ENCODE data around the gene SCD.
"Not testable (repeated sequence)": the region's sequence is repeated elsewhere in the genome, so short reads cannot be mapped to it uniquely, and the experiment has no call there.

Gene SCD

DNA sequence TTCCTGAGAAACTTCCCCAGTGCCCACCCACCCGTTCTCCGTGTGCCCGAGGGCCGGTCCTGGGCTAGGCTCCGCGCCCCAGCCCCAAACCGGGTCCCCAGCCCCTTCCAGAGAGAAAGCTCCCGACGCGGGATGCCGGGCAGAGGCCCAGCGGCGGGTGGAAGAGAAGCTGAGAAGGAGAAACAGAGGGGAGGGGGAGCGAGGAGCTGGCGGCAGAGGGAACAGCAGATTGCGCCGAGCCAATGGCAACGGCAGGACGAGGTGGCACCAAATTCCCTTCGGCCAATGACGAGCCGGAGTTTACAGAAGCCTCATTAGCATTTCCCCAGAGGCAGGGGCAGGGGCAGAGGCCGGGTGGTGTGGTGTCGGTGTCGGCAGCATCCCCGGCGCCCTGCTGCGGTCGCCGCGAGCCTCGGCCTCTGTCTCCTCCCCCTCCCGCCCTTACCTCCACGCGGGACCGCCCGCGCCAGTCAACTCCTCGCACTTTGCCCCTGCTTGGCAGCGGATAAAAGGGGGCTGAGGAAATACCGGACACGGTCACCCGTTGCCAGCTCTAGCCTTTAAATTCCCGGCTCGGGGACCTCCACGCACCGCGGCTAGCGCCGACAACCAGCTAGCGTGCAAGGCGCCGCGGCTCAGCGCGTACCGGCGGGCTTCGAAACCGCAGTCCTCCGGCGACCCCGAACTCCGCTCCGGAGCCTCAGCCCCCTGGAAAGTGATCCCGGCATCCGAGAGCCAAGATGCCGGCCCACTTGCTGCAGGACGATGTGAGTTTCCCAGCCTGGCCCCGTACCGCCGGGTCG lies at the start of gene SCD:
SCD (plus strand) TSS at position 469 of the 803 bp plus-strand sequence; CDS start at position 741, 272 bp downstream.
- peaks cover 46% of the 10 kb centered on the region for H3K4me1 Mint-ChIP-seq (ENCODE audit: low read depth)
- H3K36me3 Mint-ChIP-seq (ENCODE audit: low read depth), result peaks cover 49% of the 10 kb centered on the region
- peak within 1 kb of the TSS; percentile 98 for H3K27ac Mint-ChIP-seq
- peak within 1 kb of the TSS; percentile 98 for H3K4me3 Mint-ChIP-seq
- no peaks in the 10 kb centered on the region for H3K9me3 Mint-ChIP-seq
- H3K27me3 Mint-ChIP-seq, result no peaks in the 10 kb centered on the region

DNA sequence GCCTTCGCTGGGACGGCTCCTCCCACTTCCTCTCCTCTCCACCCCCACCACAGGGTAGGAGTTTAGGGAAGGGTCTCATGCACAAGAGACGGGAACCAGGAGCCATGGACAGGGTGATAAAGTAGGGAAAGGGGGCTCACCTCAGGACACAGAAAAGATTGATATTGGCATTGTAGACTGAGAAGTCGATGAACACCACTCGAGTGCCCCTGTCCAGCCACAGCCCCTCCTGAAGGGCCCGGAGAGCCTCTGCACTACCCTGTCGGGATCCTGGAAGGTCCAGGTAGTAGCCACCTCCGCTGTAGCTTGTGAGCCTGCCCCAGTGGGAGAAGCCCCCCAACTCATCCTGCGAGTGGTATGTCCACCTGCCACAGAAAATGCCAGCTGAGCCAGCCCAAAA lies 49.8 kb upstream of the SCD start:
- Mint-ChIP-seq H3K27ac (no peak overlapping the region), H3K27me3 (peaks cover 31% of the 10 kb centered on the region), H3K4me3 (no peak overlapping the region), H3K4me1 (ENCODE audit: low read depth) (no peaks in the 10 kb centered on the region), H3K9me3 (no peaks in the 10 kb centered on the region), H3K36me3 (ENCODE audit: low read depth) (no peaks in the 10 kb centered on the region)

DNA sequence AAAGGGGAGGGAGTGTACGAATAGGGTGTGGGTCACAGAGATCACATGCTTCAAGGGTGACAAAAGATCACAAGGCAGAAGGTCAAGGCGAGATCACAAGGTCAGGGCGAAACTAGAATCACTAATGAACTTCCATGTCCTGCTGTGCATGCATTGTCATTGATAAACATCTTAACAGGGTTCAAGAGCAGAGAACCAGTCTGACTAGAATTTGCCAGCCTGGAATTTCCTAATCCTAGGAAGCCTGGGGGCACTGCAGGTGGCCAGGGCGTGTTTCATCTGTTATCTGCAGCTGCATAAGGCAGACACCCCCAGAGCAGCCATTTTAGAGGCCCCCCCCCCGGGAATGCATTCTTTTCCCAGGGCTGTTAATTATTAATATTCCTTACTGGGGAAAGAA lies 45.9 kb upstream of the SCD start:
- H3K27me3 Mint-ChIP-seq, result peaks cover 46% of the 10 kb centered on the region
- not testable (repeated sequence) for H3K4me3 Mint-ChIP-seq; H3K36me3 Mint-ChIP-seq (ENCODE audit: low read depth); H3K4me1 Mint-ChIP-seq (ENCODE audit: low read depth); H3K27ac Mint-ChIP-seq; H3K9me3 Mint-ChIP-seq

DNA sequence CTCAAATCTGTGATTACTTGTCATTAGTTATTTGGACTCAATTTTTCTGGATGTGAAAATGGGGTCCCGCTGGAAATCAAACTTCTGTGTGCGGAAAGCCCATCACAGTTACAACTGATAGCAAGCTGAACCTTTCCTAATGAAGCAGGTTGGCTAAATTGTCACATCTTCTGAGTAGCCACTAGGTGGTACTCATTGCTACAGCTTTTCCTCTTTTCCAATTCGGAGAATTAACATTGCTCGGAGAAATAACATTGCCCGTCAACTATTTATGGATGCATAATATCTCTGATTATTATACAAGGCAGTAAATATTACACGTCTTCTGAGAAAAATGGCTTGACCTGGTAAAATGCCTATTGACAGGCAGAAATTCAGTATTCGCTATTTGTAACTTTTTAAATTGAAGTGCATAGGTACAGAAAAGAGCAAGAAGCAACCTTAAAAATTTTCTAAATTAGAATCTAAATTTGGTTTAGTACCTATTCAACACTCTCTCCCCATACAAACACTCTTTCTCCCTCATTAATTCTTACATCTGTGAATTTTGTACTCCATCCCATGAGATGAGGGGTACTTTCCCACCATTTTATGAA lies 43.2 kb upstream of the SCD start:
- Mint-ChIP-seq H3K4me3 (no peak overlapping the region), H3K36me3 (ENCODE audit: low read depth) (no peaks in the 10 kb centered on the region), H3K9me3 (no peaks in the 10 kb centered on the region), H3K27ac (no peak overlapping the region), H3K4me1 (ENCODE audit: low read depth) (no peaks in the 10 kb centered on the region), H3K27me3 (peaks cover 55% of the 10 kb centered on the region)

DNA sequence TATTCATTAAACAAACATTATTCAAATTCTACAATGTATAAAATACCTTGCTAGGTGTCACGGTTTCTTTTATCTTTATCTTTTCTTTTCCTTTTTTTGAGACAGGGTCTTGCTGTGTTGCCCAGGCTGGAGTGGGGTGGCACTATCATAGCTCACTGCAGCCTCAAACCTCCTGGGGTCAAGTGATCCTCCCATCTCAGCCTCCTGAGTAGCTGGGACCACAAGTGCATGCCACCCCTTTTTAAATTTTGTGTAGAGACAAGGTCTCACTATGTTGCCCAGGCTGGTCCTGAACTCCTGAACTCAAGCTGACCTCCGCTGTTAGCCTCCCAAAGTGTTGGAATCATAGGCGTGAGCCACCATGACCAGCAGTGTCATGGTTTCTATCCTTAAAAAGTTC lies 42.6 kb upstream of the SCD start:
- Mint-ChIP-seq H3K4me1 (ENCODE audit: low read depth) (no peaks in the 10 kb centered on the region), H3K27me3 (peaks cover 58% of the 10 kb centered on the region), H3K9me3 (no peaks in the 10 kb centered on the region), H3K36me3 (ENCODE audit: low read depth) (no peaks in the 10 kb centered on the region), H3K4me3 (no peak overlapping the region), H3K27ac (no peak overlapping the region)

DNA sequence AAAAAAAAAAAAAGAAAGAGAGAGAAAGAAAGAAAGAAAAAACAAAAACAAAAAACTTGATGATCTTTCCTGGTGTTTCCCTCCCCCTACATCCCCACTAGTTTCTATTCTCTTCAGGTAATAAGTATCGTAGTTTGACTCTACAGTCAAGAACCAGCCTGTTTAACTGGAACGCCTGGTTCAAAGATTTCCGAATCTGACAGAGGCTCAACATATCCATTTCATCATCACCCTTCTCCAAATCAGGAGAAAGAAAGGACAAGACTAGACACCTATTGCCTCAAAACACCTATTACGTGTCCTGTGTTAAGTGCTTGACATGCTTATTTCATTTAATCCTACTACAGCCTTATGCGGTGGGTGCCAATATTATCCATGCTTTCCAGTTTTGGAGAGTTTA lies 40.2 kb upstream of the SCD start:
- Mint-ChIP-seq H3K4me1 (ENCODE audit: low read depth) (no peaks in the 10 kb centered on the region), H3K27me3 (peaks cover 68% of the 10 kb centered on the region), H3K27ac (no peak overlapping the region), H3K4me3 (no peak overlapping the region), H3K9me3 (no peaks in the 10 kb centered on the region), H3K36me3 (ENCODE audit: low read depth) (no peaks in the 10 kb centered on the region)

DNA sequence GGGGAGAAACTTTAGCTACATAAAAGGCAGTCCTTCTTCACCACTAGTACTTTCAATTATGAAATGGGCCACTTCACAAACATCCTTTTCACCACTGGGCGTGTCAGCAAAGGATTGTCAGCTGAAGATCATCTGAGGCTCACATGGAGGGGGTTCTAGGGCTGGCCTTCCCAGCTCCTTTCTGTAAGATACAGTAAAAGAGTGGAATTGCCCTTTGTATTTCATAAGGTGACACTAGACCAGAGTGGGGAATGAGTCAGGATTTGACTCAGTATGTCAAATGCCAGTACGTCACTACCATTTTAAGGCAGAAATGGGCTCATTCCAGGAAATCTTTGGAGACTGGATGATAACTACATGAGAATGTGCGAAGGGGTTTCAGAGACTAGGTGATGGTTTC lies 39.3 kb upstream of the SCD start:
- Mint-ChIP-seq H3K27me3 (peaks cover 75% of the 10 kb centered on the region), H3K4me3 (no peak overlapping the region), H3K9me3 (no peaks in the 10 kb centered on the region), H3K27ac (no peak overlapping the region), H3K4me1 (ENCODE audit: low read depth) (no peaks in the 10 kb centered on the region), H3K36me3 (ENCODE audit: low read depth) (no peaks in the 10 kb centered on the region)

DNA sequence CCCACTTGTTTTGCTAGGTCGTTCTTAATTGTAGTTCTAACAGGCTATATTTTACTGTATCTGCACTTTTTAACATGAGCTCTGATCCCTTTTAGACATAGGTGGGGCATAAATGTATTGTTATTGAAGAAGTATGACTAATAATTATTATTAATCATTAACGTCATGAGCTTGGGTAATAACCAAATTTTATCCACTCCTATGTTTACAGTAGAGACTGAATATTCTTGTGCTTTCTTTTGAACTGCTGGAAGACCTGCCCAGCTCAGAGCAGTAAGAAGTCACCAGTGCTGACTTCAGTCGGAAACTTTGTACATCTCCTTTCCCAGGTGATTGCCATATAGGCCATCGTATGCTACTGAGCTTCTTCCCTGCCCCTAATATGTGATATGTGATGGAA lies 35.7 kb upstream of the SCD start:
- Mint-ChIP-seq H3K27ac (no peak overlapping the region), H3K9me3 (no peaks in the 10 kb centered on the region), H3K4me3 (no peak overlapping the region), H3K27me3 (peaks cover 62% of the 10 kb centered on the region), H3K36me3 (ENCODE audit: low read depth) (no peaks in the 10 kb centered on the region), H3K4me1 (ENCODE audit: low read depth) (no peaks in the 10 kb centered on the region)

DNA sequence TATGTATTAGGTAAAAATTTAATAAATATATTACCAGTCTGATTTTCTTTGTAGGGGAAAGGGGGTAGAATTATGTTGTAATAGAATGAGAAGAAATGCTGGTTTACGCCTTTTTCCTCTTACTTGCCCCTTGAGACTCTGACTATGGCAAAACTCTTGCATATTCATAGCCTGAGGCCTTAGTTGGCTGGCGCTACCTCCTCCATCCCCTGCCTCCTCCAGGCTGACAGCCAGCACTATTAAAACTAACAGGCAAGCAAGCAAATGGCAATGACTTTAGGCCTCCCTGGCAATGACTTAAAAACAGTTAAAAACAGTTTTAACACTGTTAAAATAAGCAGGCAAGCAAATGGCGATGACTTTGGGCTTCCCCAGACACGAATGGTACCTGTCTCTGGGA lies 31.4 kb upstream of the SCD start:
- Mint-ChIP-seq H3K9me3 (no peaks in the 10 kb centered on the region), H3K27ac (no peak overlapping the region), H3K27me3 (peaks cover 54% of the 10 kb centered on the region), H3K36me3 (ENCODE audit: low read depth) (no peaks in the 10 kb centered on the region), H3K4me1 (ENCODE audit: low read depth) (no peaks in the 10 kb centered on the region), H3K4me3 (no peak overlapping the region)

DNA sequence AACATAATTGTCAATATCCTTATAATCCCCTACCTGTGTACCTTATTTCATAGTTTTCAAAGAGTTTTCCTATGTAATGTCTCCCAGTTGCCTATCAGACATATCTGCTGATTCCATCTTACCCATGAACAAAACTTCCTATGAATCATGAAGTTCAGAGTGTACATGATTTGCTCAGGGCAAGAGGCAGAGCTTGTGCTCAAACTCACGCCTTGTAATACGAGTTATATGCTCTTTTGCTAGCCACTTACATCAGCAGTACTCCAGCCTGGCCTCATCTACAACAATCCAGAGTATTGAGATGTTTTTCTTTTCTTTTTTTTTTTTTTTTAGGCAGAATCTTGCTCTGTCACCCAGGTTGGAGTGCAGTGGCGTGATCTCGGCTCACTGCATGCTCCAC lies 28.8 kb upstream of the SCD start:
- Mint-ChIP-seq H3K4me3 (no peak overlapping the region), H3K27me3 (peaks cover 33% of the 10 kb centered on the region), H3K4me1 (ENCODE audit: low read depth) (no peaks in the 10 kb centered on the region), H3K9me3 (no peaks in the 10 kb centered on the region), H3K36me3 (ENCODE audit: low read depth) (no peaks in the 10 kb centered on the region), H3K27ac (no peak overlapping the region)

DNA sequence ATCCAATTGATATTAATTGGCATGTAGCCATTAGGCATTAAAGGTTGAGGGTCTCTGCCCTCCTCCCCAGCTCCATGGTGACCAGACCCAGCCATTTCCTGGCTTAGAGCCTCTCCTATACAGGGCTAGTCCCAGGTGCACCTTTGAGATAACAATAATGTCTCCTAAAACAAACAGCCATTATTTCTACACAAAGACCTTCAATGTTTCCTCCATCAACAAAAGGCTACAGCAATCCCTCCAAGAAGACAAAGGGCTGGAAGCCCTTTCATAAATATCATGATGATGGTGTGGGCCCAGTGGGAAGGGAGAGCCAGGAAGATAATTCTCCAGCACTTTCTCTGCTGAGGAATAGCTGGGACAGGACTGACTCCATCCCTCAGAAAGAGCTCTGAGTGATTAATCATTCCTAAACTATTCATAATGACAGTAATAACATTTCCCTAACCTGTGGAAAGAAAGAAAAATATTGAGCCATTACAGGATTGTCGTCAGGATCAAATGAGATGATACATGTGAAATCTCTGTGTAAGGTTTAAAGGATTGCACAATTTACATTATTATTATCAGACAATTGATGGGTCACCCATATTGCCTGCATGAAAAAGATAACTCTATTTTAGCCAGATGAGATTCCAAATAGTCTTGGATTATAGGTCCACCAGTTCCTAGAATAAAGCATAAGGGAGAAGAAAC lies 27.2 kb upstream of the SCD start:
- H3K9me3 Mint-ChIP-seq, result no peaks in the 10 kb centered on the region
- peaks cover 22% of the 10 kb centered on the region for H3K27me3 Mint-ChIP-seq
- no peaks in the 10 kb centered on the region for H3K4me1 Mint-ChIP-seq (ENCODE audit: low read depth)
- no peaks in the 10 kb centered on the region for H3K36me3 Mint-ChIP-seq (ENCODE audit: low read depth)
- H3K27ac Mint-ChIP-seq, result no peak overlapping the region
- no peak overlapping the region for H3K4me3 Mint-ChIP-seq

DNA sequence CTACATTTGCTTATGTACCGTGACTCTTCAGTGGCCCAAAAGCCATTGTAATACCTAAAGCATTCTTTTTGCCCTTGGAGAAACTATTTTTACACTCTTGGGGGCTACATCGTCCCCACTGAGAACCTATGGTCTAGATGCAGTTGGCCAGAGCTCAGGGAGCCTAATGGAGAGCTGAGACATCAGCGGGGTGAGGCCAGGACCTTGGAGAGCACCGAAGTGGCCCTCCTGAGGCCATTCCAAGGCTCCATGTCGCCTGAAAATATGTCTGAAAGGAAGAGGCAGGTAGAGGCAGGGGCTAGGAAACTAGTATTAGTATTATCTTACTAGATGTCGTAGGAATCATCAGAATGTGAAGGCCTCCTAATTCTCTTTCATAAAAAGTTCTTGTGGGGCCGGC lies 21.9 kb upstream of the SCD start:
- Mint-ChIP-seq H3K36me3 (ENCODE audit: low read depth) (no peaks in the 10 kb centered on the region), H3K27ac (no peak overlapping the region), H3K4me3 (no peak overlapping the region), H3K4me1 (ENCODE audit: low read depth) (peaks cover 14% of the 10 kb centered on the region), H3K27me3 (no peaks in the 10 kb centered on the region), H3K9me3 (no peaks in the 10 kb centered on the region)

DNA sequence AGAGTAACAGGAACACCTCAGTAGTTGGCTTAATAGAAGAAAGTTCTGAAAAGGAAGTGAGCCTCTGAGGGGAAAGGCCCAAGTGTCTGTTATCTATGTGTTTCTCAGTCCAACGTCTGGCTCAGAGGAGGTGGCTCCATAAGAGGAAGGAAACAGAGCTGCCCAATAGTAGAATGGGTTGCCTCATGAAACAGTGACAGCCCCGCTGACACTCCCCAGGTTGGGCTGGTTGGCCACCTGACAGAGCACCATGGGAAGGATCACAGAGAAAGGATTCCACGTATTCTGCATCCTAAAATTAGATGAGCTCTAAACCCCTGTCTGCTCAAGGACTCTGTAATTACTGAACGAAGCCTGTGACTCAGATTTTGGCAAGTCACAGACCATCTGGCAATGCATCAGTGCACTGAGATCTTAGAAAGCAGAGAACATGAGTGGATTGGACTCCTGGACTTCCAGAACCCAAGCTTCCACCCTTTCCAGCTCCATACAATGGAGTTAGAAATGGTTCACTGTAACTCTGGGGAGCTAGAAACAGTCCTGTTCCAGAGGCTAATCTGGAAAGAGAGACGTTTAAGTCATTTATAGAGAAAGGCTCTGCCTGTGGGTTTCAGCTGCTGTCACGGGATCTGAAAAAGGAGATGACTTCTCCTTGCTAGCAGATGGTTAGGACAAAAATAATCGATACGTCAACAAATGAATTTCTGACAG lies 19.9 kb upstream of the SCD start:
- peaks cover 14% of the 10 kb centered on the region for H3K4me1 Mint-ChIP-seq (ENCODE audit: low read depth)
- no peak overlapping the region for H3K4me3 Mint-ChIP-seq
- peaks cover 8% of the 10 kb centered on the region for H3K27me3 Mint-ChIP-seq
- H3K27ac Mint-ChIP-seq, result peak overlapping the region; percentile 71
- no peaks in the 10 kb centered on the region for H3K36me3 Mint-ChIP-seq (ENCODE audit: low read depth)
- H3K9me3 Mint-ChIP-seq, result no peaks in the 10 kb centered on the region

DNA sequence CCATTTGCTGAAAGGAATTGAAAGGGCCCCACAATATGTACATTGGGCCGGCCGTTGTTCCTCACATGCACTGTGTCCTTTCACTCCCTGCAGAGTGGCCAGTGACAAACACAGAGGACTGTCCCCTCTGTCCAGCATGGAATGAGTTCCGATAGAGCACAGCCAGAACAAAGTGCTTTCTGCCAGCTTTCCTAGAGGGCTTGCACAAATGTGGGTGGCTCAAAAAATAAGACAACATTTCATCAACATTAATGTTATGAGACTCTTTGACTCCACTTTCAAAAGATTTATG lies 19.4 kb upstream of the SCD start:
- H3K4me1 Mint-ChIP-seq (ENCODE audit: low read depth), result peaks cover 14% of the 10 kb centered on the region
- no peaks in the 10 kb centered on the region for H3K9me3 Mint-ChIP-seq
- no peak overlapping the region for H3K27ac Mint-ChIP-seq
- no peaks in the 10 kb centered on the region for H3K36me3 Mint-ChIP-seq (ENCODE audit: low read depth)
- no peak overlapping the region for H3K4me3 Mint-ChIP-seq
- peaks cover 9% of the 10 kb centered on the region for H3K27me3 Mint-ChIP-seq

DNA sequence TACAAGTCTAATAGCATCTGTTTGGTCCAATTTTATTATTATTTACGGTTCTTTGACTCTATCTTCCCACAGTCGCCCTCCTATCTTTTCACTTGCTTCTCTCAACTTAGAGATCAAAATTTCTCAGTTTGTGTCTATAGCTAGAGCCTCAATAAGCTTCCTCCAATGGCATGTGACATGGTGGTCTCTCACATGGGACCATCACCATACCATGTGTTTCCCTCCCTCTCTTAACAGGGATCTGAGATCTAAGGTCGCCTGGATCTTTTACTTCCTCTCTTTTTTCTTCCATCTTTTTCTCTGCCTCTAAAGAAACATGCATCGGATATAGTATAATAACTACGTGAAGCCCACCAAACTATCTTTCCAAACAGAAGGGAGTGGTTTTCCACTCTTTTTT lies 18.8 kb upstream of the SCD start:
- peaks cover 9% of the 10 kb centered on the region for H3K27me3 Mint-ChIP-seq
- no peak overlapping the region for H3K27ac Mint-ChIP-seq
- H3K36me3 Mint-ChIP-seq (ENCODE audit: low read depth), result no peaks in the 10 kb centered on the region
- H3K9me3 Mint-ChIP-seq, result no peaks in the 10 kb centered on the region
- H3K4me3 Mint-ChIP-seq, result no peak overlapping the region
- peaks cover 14% of the 10 kb centered on the region for H3K4me1 Mint-ChIP-seq (ENCODE audit: low read depth)

All from stimulated activated naive CD8-positive, alpha-beta T cell treated with anti-CD3 and anti-CD28 coated beads, Interleukin-15, Interleukin-2, amounts not matched to agents 100 ng/mL and 50 ng/mL, for 24 hours (primary cell).